Mononuclear cell (primary cell): ENCODE data around the gene TMPRSS3. TPM values are rescaled to one million over a fixed set of nuclear protein-coding genes. Genes with fewer than 3 reads are reported as not detected.

Experiments used
- H3K27me3 ChIP-seq: 2 replicates; pipeline ENCODE4 v1.6.0; 2011; ENCODE audit warnings: low read length, control low read depth; ENCODE audit not compliant: insufficient read depth
- H3K4me1 ChIP-seq: 2 replicates; pipeline ENCODE4 v1.5.1; 2011; ENCODE audit warnings: mild to moderate bottlenecking, low read length, control low read depth; ENCODE audit not compliant: insufficient read depth
- H3K4me3 ChIP-seq: 2 replicates; pipeline ENCODE4 v1.5.1; 2011; ENCODE audit warnings: mild to moderate bottlenecking, low read length, moderate library complexity
- H3K9me3 ChIP-seq: 2 replicates; pipeline ENCODE4 v1.5.1; 2011; ENCODE audit warnings: low read depth, mild to moderate bottlenecking, control low read depth, low read length
- total RNA-seq: library from RNA; depleted of rRNA; stranded (reverse); fragments of >200 nt; gene quantifications from one replicate; pipeline ENCODE4 v1.2.3, GENCODE V29; 2012

TMPRSS3 gene
- total RNA-seq, 1 donor, result 0.42 TPM

DNA sequence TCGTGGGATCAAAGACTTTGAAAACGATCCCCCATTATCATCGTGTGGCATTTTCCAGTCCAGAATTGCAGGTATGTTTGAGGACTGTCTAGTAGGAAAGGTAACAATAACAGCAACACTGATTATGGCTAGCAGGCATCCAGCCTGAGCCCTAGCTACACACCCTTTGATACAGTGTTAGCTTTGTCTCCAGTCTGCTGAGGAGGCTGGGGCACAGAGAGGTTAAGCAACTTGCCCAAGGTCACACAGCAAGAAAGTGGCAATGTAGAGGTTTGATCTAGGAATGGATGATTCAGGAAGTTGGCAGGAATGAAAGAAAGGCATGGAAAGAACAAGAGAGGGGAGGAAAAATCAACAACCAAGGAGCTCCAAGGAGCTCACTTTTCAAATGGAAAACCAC, 39.0 kb upstream of the TMPRSS3 start:
- no peaks in the 10 kb centered on the region for H3K9me3 ChIP-seq
- no peak overlapping the region for H3K4me3 ChIP-seq
- peaks cover 6% of the 10 kb centered on the region for H3K4me1 ChIP-seq
- peaks cover 4% of the 10 kb centered on the region for H3K27me3 ChIP-seq

DNA sequence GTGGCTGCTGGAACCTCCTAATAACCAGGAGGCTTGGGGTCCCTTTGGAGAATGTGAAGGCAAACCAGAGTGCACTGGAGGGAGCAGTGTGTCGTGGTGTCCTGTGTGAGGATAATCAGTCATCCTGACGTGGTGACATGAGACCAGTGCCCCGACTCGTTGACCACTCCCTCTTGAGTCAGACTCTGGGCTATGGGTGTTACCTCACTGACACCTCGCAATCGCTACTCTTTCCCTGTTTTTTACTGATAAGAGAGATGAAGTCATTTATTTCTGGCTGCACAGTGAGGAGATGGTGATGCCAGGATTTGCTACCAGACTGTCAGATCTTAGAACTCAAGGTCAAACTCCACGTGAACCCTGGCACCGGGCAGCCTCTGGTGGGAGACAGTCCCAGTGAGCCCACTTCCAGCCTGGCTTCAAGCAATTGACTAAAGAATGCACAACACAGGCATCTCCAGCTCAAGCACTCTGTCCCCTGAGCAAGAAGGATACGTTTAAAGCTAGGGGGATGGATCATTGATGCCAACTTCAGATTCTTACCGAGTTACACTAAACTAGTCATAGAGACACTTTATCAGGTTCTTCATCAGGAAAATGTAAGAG, 38.2 kb upstream of the TMPRSS3 start:
- Histone ChIP-seq H3K4me1 (no peaks in the 10 kb centered on the region), H3K9me3 (no peaks in the 10 kb centered on the region), H3K4me3 (no peak overlapping the region), H3K27me3 (peaks cover 4% of the 10 kb centered on the region)

DNA sequence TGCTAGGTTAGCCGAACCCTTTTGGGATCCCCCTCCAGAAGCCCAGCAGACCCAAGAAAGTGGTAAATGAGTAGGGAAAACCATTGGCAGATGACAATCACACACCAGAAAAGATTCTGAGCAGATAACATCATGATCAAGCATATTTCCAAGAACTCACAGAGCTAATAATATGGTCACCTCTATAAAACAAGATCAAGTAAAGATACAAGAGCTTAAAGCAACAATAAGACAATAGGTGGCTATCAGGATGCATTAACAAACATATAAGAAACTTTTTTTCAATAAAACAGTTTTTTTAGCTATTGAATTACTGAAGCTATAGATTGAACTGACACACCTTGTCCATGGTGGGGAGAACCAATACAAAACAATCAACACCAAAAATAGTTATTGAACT, 36.8 kb upstream of the TMPRSS3 start:
- H3K9me3 ChIP-seq, result no peaks in the 10 kb centered on the region
- H3K4me3 ChIP-seq, result no peak overlapping the region
- peaks cover 4% of the 10 kb centered on the region for H3K27me3 ChIP-seq
- H3K4me1 ChIP-seq, result no peaks in the 10 kb centered on the region

- Histone ChIP-seq H3K27me3 (peaks cover 4% of the 10 kb centered on the region), H3K9me3 (no peaks in the 10 kb centered on the region), H3K4me3 (no peak overlapping the region)
Observed at GRCh38 chr21:42431196-42431595, 35.3 kb upstream of the TMPRSS3 start.

DNA sequence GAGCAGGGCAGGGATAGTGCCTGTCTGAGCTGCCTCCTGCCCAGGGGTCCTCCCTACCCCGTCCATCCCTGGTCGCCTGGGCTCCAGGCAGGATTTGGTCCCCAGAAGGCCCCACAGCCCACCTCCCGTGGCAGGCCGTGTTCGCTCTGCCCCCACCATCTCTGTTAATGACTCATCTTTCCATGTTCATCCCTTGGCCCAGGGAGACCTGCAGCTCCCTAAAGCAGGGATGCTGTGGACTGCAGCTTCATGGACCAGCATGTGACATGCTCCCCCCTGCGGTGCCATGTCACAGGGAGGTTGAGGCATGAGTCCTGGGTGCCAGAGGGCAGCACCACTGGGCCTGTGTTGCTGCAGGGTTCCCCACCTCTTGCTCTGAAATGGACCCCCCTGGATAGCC, 34.7 kb upstream of the TMPRSS3 start:
- Histone ChIP-seq H3K27me3 (peaks cover 4% of the 10 kb centered on the region), H3K9me3 (no peaks in the 10 kb centered on the region), H3K4me3 (no peak overlapping the region), H3K4me1 (peaks cover 17% of the 10 kb centered on the region)

More at GRCh38 chr21:42431196-42431595, 35.3 kb upstream of the TMPRSS3 start:
- H3K4me1 ChIP-seq, result peaks cover 10% of the 10 kb centered on the region

GRCh38 chr21:42429856-42430255, 34.0 kb upstream of the TMPRSS3 start:
- H3K4me1 ChIP-seq, result peaks cover 24% of the 10 kb centered on the region
- H3K9me3 ChIP-seq, result no peaks in the 10 kb centered on the region
- no peak overlapping the region for H3K4me3 ChIP-seq
- peaks cover 4% of the 10 kb centered on the region for H3K27me3 ChIP-seq

GRCh38 chr21:42429021-42429420, 33.2 kb upstream of the TMPRSS3 start:
- H3K27me3 ChIP-seq, result peaks cover 4% of the 10 kb centered on the region
- peaks cover 32% of the 10 kb centered on the region for H3K4me1 ChIP-seq

DNA sequence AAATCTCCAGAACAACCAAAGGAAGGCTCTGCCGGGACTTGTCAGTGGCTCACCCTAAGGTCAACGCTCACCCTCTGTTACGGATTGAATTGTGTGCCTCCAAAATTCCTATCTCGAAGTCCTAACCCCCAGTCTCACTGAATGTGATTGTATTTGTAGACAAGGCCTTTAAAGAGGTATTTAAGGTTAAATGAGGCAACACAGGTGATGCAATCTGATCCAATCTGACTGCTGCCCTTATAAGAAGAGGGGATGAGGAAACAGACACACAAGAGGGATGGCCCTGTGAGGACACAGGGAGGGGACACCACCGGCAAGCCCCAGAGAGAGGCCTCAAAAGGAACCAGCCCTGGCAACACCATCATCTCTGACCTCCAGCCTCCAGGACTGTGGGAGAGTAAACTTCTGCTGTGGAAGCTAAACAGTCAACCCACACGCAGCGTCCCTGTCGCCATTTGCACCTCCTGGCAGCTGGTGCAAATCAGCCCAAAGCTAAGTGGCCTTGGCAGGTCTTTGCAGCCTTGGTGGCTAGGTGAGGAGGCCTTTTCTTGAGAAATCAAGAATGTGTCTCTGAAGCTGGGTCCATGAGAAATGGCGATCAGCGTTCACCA, 32.1 kb upstream of the TMPRSS3 start:
- Histone ChIP-seq H3K9me3 (no peaks in the 10 kb centered on the region), H3K4me3 (no peak overlapping the region), H3K4me1 (peaks cover 43% of the 10 kb centered on the region), H3K27me3 (peaks cover 4% of the 10 kb centered on the region)

More at GRCh38 chr21:42429021-42429420, 33.2 kb upstream of the TMPRSS3 start:
- H3K4me3 ChIP-seq, result no peak overlapping the region
- H3K9me3 ChIP-seq, result no peaks in the 10 kb centered on the region

DNA sequence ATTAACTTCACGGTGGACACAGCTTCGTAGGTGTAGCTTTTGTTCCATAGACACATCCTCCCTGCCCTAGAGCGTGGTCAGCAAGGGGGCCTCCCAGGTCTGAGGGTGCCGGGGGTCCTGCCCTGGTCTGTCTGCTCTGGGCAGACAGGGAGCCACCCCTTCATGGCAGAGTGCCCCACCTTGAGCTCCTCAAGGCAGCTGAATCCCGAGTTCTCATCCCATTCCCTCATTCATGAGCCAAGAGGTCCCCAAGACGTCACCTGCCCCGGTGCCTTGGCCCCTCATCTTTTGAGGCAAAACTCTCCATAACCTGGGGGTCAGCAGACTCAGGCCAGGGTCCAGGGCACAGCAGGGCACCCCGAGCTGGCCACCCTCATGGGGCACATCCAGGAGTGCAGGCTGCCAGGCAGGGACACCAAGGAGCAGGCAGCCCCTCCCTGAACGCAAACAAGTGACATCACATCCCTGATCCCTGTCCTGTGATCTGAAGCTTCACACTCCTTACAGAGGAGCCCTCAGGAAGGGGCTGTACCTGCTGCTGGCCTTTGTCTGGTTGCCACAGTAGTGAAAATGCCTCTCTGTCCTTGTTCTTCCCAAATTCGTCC, 31.1 kb upstream of the TMPRSS3 start:
- no peak overlapping the region for H3K4me3 ChIP-seq
- no peaks in the 10 kb centered on the region for H3K27me3 ChIP-seq
- H3K4me1 ChIP-seq, result peaks cover 46% of the 10 kb centered on the region
- H3K9me3 ChIP-seq, result no peaks in the 10 kb centered on the region

- no peaks in the 10 kb centered on the region for H3K27me3 ChIP-seq
- H3K4me3 ChIP-seq, result no peak overlapping the region
- H3K4me1 ChIP-seq, result peaks cover 46% of the 10 kb centered on the region
- no peaks in the 10 kb centered on the region for H3K9me3 ChIP-seq
Observed at GRCh38 chr21:42426424-42426823, 30.6 kb upstream of the TMPRSS3 start.

DNA sequence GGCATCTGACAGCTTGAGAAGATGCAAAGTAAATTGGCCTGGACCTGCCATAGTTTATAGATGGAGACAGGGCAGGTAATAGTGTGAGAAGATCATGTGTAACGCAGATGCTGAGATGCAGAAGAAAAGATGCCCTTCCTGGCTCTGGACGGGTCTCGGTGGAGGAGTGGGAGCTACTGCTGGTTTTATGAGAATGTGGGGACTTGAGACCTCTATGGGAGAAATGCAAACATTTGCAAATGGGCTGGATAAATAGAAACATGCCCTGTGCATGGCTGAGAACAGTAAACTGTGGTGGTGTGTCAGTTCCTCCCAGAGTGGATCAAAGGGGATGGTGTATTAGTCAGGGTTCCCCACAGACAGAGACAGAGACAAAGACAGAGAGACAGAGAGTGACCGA, 29.7 kb upstream of the TMPRSS3 start:
- Histone ChIP-seq H3K27me3 (no peaks in the 10 kb centered on the region), H3K9me3 (no peaks in the 10 kb centered on the region), H3K4me3 (no peak overlapping the region), H3K4me1 (peaks cover 52% of the 10 kb centered on the region)

GRCh38 chr21:42424914-42425541, 29.2 kb upstream of the TMPRSS3 start:
- no peaks in the 10 kb centered on the region for H3K27me3 ChIP-seq
- no peaks in the 10 kb centered on the region for H3K9me3 ChIP-seq
- H3K4me1 ChIP-seq, result peaks cover 54% of the 10 kb centered on the region
- H3K4me3 ChIP-seq, result no peak overlapping the region

DNA sequence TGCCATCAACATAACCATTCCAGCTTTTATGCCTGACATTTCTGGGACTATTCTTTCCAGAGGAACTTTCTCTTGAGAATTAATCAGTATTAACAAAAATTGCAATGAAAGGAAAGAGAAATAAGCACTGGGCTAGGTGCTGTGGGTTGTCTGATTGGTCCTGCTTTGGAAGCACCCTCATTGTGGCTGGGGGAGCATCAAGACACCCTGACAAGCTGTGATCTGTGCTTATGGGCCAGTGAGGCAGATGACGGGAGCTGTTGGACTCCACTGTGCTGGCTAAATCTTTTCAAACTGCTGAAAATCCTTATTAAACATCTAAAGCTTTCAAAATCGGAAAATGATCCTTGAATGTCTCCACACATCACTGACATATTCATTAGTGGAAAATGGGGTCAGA, 27.8 kb upstream of the TMPRSS3 start:
- Histone ChIP-seq H3K9me3 (no peaks in the 10 kb centered on the region), H3K4me3 (no peak overlapping the region), H3K27me3 (no peaks in the 10 kb centered on the region), H3K4me1 (peaks cover 54% of the 10 kb centered on the region)

DNA sequence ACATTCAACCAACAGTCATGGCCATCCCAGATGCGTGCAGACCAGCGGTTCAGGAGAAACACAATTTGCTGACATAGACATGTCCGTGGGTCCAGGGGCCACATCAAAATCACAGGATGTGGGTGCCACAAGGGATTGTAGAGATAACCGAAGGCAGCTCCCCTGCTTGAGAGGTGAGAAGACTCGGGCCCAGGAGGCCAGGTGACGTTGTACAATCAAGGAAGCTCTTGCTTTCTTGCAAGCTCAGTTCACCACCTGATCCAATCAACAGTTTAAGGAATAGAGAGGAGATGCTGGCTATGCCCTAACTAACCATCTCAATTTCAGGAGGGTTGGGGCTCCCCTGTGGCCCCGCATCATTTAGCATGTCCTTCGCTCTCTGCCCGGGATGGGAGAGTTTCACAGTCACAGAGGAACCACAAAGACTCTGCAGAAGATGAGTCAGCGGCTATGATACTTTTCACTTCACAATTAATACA, 27.4 kb upstream of the TMPRSS3 start:
- H3K4me3 ChIP-seq, result no peak overlapping the region
- no peaks in the 10 kb centered on the region for H3K27me3 ChIP-seq
- no peaks in the 10 kb centered on the region for H3K9me3 ChIP-seq
- peaks cover 54% of the 10 kb centered on the region for H3K4me1 ChIP-seq

DNA sequence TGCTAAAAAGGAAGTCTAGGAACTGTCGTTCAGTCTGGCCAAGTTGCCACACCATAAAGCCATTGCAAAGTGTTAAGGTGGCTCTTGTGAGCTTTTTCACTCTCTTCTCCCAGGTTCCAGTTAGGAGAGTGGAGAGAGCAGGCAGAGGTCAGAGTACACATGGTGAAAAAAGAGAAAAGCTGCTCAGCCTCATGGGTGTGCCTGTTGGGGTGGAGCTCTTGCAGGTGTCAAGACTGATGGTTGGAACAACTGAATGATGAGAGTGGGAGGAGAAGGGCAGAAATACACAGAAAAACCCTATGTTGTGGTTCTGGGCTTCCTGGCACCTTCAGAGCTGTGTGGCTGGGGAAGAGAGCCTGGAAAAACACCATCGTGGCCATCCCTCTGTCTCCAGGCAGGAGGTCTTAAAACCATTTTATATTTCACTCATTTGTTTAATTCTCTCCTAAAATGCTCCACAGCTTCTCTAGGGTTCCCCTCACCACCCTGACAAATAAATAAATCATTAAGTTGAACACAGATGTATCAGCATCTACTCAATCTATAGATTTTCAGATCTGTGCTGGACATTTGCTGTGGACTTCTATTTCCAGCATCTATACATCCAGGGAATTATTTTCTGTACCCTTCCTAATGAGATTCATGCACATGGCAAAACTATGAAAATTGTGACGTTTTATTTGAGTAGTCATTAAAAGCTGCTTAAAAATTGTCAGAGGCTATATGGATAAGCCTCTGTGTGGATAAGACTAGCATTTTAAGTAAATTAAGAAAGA, 25.4 kb upstream of the TMPRSS3 start:
- Histone ChIP-seq H3K4me3 (no peak overlapping the region), H3K27me3 (no peaks in the 10 kb centered on the region), H3K4me1 (peaks cover 46% of the 10 kb centered on the region)

More for the DNA sequence above, 25.4 kb upstream of the TMPRSS3 start:
- H3K9me3 ChIP-seq, result no peaks in the 10 kb centered on the region
